ENCODE data around the gene ZMAT5. TPM values are rescaled to one million over a fixed set of nuclear protein-coding genes. Genes with fewer than 3 reads are reported as not detected.

ZMAT5 gene
- polyA plus RNA-seq, 2 of the 4 experiments (the other 2 are of a cell fraction) = 13.0 to 13.3 TPM

DNA sequence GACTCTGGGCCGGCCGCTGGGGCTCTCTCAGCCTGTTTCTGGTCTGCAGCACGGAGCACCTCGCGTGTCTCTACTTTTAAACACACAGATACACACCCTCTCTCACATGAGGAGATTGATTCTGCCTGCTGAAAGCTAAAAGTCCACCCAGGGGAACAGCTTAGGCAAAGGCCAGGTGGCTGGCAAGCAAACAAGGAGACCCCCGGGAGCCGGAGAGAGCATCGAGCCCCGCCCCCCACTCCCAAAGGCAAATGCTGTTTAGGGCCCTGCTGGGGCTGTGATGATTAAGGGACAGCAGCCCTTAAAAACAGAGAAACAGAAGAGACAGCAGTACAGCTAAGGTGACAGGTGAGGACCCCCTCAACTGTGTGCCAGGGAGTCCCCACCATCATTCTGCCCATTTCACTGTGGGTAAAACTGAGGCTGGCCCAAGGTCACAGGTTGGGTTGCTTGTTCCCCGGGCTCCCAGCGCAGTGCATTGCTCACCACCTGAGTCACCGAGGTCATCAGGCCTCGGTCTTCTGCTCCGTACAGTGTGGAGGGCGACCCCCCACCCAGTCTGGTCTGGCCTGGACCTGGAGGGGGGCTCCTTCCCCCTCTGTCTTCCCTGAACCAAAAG, 40.2 kb downstream of the ZMAT5 start:
- 71% methylated on average over 9 of the region's 15 CpGs for WGBS (ENCODE audit: missing lambda C conversion rate)
- TF ChIP-seq, protein P1, sequence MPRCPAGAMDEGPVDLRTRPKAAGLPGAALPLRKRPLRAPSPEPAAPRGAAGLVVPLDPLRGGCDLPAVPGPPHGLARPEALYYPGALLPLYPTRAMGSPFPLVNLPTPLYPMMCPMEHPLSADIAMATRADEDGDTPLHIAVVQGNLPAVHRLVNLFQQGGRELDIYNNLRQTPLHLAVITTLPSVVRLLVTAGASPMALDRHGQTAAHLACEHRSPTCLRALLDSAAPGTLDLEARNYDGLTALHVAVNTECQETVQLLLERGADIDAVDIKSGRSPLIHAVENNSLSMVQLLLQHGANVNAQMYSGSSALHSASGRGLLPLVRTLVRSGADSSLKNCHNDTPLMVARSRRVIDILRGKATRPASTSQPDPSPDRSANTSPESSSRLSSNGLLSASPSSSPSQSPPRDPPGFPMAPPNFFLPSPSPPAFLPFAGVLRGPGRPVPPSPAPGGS (IDR thresholded peaks at IDR 0.05) = no peak
- peak; percentile 98 for TF ChIP-seq ESRRA (IDR thresholded peaks at IDR 0.05; ENCODE audit: borderline replicate concordance, low read length)
- no peak for TF ChIP-seq KDM5A (IDR thresholded peaks at IDR 0.05)
- TF ChIP-seq ZNF302 (CRISPR knock-in tag; IDR thresholded peaks at IDR 0.05) = no peak
- TF ChIP-seq FOXS1 (CRISPR knock-in tag; IDR thresholded peaks at IDR 0.05) = no peak
- no peak for TF ChIP-seq HOXB13 (CRISPR knock-in tag; IDR thresholded peaks at IDR 0.05; ENCODE audit: low read depth)
- no peak for TF ChIP-seq MAFK (IDR thresholded peaks at IDR 0.05; ENCODE audit: partially characterized antibody)
- no peak for TF ChIP-seq FOSL2 (IDR thresholded peaks at IDR 0.05)
- TF ChIP-seq FOSL2 (CRISPR knock-in tag; IDR thresholded peaks at IDR 0.05) = no peak
- TF ChIP-seq ZSCAN20 (CRISPR knock-in tag; IDR thresholded peaks at IDR 0.05) = no peak
- H3K4me2 ChIP-seq = peak overlapping the region; percentile 38; the same call in 2 of the 3 replicates
- no peaks in the 10 kb centered on the region for H3K9me3 ChIP-seq
- H3K27ac ChIP-seq = 0 out of 6 replicates have a peak overlapping the region, but pooled peaks of 1 of the 2 experiments have one; percentile 26
- DNase-seq (ENCODE audit: low read depth in 1 of 2, low spot score in 1 of 2) (no peak), FAIRE-seq (no peak), ATAC-seq (no peak; a peak in 1 of 6 replicates)
- H3K4me3 ChIP-seq = no peak overlapping the region
- CTCF ChIA-PET = interaction anchor here (1.0 to 3.3 kb wide), 4 partner anchors 118 to 362 kb away, joined by 3 to 17 read pairs (median 5); no protein-coding TSS in a partner anchor
- H3K4me1 ChIP-seq = no peaks in the 10 kb centered on the region
- POLR2A ChIA-PET = no interaction called here

DNA sequence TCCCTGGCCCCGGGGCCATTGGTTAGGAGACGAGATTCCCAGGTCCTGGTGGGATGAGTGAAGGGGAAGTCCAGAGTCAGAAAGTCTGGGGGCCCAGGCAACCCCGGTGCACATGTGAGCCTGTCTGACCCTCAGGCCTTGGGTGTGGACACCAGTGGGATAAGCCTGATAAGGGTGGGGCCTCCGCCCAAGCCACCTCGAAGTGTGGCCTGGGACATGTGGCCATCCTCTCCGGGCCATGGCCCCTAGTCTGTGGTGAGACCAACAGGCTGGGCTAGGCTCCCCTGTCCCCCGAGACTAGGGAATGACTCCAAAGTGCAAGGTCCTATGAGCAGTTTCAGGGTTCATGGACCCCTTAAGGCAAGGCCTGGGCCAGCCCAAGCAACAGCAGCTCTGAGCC, 40.7 kb downstream of the ZMAT5 start:
- DNase-seq (ENCODE audit: low read depth in 1 of 2, low spot score in 1 of 2) = no peak
- H3K9me3 ChIP-seq = no peaks in the 10 kb centered on the region
- WGBS (ENCODE audit: missing lambda C conversion rate) = 67% methylated on average over 3 of the region's 7 CpGs
- no peak overlapping the region for H3K27ac ChIP-seq
- no peak overlapping the region for H3K4me3 ChIP-seq
- ChIA-PET CTCF (interaction anchor here (1.3 to 3.3 kb wide), 2 partner anchors 279 to 363 kb away, joined by 7 to 17 read pairs; no protein-coding TSS in a partner anchor), POLR2A (no interaction called here)
- no peak for ATAC-seq
- H3K4me1 ChIP-seq = no peaks in the 10 kb centered on the region
- FAIRE-seq = no peak
- no peak for TF ChIP-seq HOXB13 (CRISPR knock-in tag; IDR thresholded peaks at IDR 0.05; ENCODE audit: low read depth)
- TF ChIP-seq EHMT2 (IDR thresholded peaks at IDR 0.05; ENCODE audit: low read depth) = no peak
- TF ChIP-seq, protein P2, sequence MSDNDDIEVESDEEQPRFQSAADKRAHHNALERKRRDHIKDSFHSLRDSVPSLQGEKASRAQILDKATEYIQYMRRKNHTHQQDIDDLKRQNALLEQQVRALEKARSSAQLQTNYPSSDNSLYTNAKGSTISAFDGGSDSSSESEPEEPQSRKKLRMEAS (IDR thresholded peaks at IDR 0.05) = no peak
- TF ChIP-seq, protein P3, sequence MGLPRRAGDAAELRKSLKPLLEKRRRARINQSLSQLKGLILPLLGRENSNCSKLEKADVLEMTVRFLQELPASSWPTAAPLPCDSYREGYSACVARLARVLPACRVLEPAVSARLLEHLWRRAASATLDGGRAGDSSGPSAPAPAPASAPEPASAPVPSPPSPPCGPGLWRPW (IDR thresholded peaks at IDR 0.05) = no peak
- no peak for TF ChIP-seq GATA3 (IDR thresholded peaks at IDR 0.05; ENCODE audit: borderline replicate concordance)
- TF ChIP-seq, protein P4, sequence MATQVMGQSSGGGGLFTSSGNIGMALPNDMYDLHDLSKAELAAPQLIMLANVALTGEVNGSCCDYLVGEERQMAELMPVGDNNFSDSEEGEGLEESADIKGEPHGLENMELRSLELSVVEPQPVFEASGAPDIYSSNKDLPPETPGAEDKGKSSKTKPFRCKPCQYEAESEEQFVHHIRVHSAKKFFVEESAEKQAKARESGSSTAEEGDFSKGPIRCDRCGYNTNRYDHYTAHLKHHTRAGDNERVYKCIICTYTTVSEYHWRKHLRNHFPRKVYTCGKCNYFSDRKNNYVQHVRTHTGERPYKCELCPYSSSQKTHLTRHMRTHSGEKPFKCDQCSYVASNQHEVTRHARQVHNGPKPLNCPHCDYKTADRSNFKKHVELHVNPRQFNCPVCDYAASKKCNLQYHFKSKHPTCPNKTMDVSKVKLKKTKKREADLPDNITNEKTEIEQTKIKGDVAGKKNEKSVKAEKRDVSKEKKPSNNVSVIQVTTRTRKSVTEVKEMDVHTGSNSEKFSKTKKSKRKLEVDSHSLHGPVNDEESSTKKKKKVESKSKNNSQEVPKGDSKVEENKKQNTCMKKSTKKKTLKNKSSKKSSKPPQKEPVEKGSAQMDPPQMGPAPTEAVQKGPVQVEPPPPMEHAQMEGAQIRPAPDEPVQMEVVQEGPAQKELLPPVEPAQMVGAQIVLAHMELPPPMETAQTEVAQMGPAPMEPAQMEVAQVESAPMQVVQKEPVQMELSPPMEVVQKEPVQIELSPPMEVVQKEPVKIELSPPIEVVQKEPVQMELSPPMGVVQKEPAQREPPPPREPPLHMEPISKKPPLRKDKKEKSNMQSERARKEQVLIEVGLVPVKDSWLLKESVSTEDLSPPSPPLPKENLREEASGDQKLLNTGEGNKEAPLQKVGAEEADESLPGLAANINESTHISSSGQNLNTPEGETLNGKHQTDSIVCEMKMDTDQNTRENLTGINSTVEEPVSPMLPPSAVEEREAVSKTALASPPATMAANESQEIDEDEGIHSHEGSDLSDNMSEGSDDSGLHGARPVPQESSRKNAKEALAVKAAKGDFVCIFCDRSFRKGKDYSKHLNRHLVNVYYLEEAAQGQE (IDR thresholded peaks at IDR 0.05) = no peak
- TF ChIP-seq, protein P5, sequence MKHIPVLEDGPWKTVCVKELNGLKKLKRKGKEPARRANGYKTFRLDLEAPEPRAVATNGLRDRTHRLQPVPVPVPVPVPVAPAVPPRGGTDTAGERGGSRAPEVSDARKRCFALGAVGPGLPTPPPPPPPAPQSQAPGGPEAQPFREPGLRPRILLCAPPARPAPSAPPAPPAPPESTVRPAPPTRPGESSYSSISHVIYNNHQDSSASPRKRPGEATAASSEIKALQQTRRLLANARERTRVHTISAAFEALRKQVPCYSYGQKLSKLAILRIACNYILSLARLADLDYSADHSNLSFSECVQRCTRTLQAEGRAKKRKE (CRISPR knock-in tag; IDR thresholded peaks at IDR 0.05; ENCODE audit: low read depth) = no peak
- no peak for TF ChIP-seq MYC (IDR thresholded peaks at IDR 0.05; ENCODE audit: borderline replicate concordance, low read length)
- no peak for TF ChIP-seq CBX2 (IDR thresholded peaks at IDR 0.05; ENCODE audit: borderline replicate concordance, low read depth)
- no peak for TF ChIP-seq HOXB5 (CRISPR knock-in tag; IDR thresholded peaks at IDR 0.05)
- TF ChIP-seq RCOR1 (IDR thresholded peaks at IDR 0.05; ENCODE audit: low read depth, low read length) = no peak
- TF ChIP-seq HDAC2 (IDR thresholded peaks at IDR 0.05) = no peak
- TF ChIP-seq ZC3H11A (IDR thresholded peaks at IDR 0.05) = no peak
- no peak overlapping the region for H3K4me2 ChIP-seq

Measured in A549 (cell line).